ENCODE measurements around the gene ACOT8.
"Not testable (repeated sequence)": the region's sequence is repeated elsewhere in the genome, so short reads cannot be mapped to it uniquely, and the experiment has no call there.

ACOT8 gene

GRCh38 chr20:45833883-45834796, 23.1 kb downstream of the ACOT8 start:
- no peak for TF ChIP-seq CTCF (conservative IDR thresholded peaks at IDR 0.05; ENCODE audit: low read depth, low read length)
- no peak for DNase-seq (ENCODE audit: low read depth)
- H3K4me3 ChIP-seq (ENCODE audit: low read length) = peak overlapping the region; percentile 65

- H3K4me3 ChIP-seq (ENCODE audit: low read length) = peak within 1 kb of the TSS; percentile 65
- peak; percentile 38 for DNase-seq (ENCODE audit: low read depth)
- TF ChIP-seq CTCF (conservative IDR thresholded peaks at IDR 0.05; ENCODE audit: low read depth, low read length) = no peak
Measured at GRCh38 chr20:45833030-45833882, 23.9 kb downstream of the ACOT8 start, which contains the start of gene SNX21. SNX21 (plus strand) TSS chr20:45833799; CDS start chr20:45833920, 121 bp downstream.

GRCh38 chr20:45832619-45833018, 24.6 kb downstream of the ACOT8 start:
- no peak for TF ChIP-seq CTCF (conservative IDR thresholded peaks at IDR 0.05; ENCODE audit: low read depth, low read length)
- H3K4me3 ChIP-seq (ENCODE audit: low read length) = no peak overlapping the region
- DNase-seq (ENCODE audit: low read depth) = no peak

- DNase-seq (ENCODE audit: low read depth); H3K4me3 ChIP-seq (ENCODE audit: low read length): not testable (repeated sequence)
Measured at GRCh38 chr20:45829673-45830106, 27.5 kb downstream of the ACOT8 start.

GRCh38 chr20:45828589-45828988, 28.6 kb downstream of the ACOT8 start:
- TF ChIP-seq CTCF (conservative IDR thresholded peaks at IDR 0.05; ENCODE audit: low read depth, low read length) = no peak
- no peak overlapping the region for H3K4me3 ChIP-seq (ENCODE audit: low read length)
- DNase-seq (ENCODE audit: low read depth) = no peak

GRCh38 chr20:45827712-45828111, 29.5 kb downstream of the ACOT8 start:
- no peak overlapping the region for H3K4me3 ChIP-seq (ENCODE audit: low read length)
- no peak for DNase-seq (ENCODE audit: low read depth)
- no peak for TF ChIP-seq CTCF (conservative IDR thresholded peaks at IDR 0.05; ENCODE audit: low read depth, low read length)

GRCh38 chr20:45827030-45827652, 30.1 kb downstream of the ACOT8 start, which contains the start of gene TNNC2:
TNNC2 (minus strand) TSS chr20:45827312; CDS start chr20:45827248, 64 bp downstream.
- H3K4me3 ChIP-seq (ENCODE audit: low read length) = no peak within 1 kb of the TSS

More at GRCh38 chr20:45827030-45827652, 30.1 kb downstream of the ACOT8 start, which contains the start of gene TNNC2:
- no peak for TF ChIP-seq CTCF (conservative IDR thresholded peaks at IDR 0.05; ENCODE audit: low read depth, low read length)
- DNase-seq (ENCODE audit: low read depth) = no peak
